Upper lobe of right lung (tissue), 1 donor: Measurements from ENCODE around the gene SLC7A8. TPM values are rescaled to one million over a fixed set of nuclear protein-coding genes. Genes with fewer than 3 reads are reported as not detected.

Source experiments
- ATAC-seq: fragments of 200-7000 bp; cut with Tn5 transposase; one replicate; pipeline ENCODE4 v1.9.1; 2020; ENCODE audit warnings: mild to moderate bottlenecking, moderate library complexity
- DNase-seq: peaks from one replicate; pipeline ENCODE4 v3.0.0-alpha.2; 2020
- H3K27ac ChIP-seq: fragments of 200-600 bp; one replicate; pipeline ENCODE4 v1.8.0; 2022
- H3K27me3 ChIP-seq: fragments of 200-600 bp; one replicate; pipeline ENCODE4 v1.8.0; 2022; ENCODE audit warnings: mild to moderate bottlenecking
- H3K36me3 ChIP-seq: fragments of 200-600 bp; one replicate; pipeline ENCODE4 v1.8.0; 2022
- H3K4me1 ChIP-seq: fragments of 200-600 bp; one replicate; pipeline ENCODE4 v1.8.0; 2022
- H3K4me3 ChIP-seq: fragments of 200-600 bp; one replicate; pipeline ENCODE4 v1.8.0; 2022; ENCODE audit warnings: mild to moderate bottlenecking
- H3K9me3 ChIP-seq: fragments of 200-600 bp; one replicate; pipeline ENCODE4 v1.8.0; 2022
- intact Hi-C: fragments of 100-400 bp; cut with DNase I; formaldehyde crosslinking; loops from one replicate; pipeline ENCODE4 v1.11.0; 2022
- total RNA-seq: library from RNA; stranded (reverse); fragmentation: NEBNext Ultra II Directional; extraction: Animal tissue kit (Norgen Biotek cat#: 25700); gene quantifications from one replicate; pipeline ENCODE4 v1.2.1, GENCODE V29; 2021
- TF ChIP-seq, protein P1 (sequence below): fragments of 200-600 bp; IDR thresholded peaks from one replicate; pipeline ENCODE4 v1.8.0; 2022; ENCODE audit warnings: antibody characterized with exemption
- donor health status: DM: no; HTN: yes; CAD: no; lungs with severe emphysema.

Gene SLC7A8
- total RNA-seq, 1 donor from 2014 or later, result 49.8 TPM

DNA sequence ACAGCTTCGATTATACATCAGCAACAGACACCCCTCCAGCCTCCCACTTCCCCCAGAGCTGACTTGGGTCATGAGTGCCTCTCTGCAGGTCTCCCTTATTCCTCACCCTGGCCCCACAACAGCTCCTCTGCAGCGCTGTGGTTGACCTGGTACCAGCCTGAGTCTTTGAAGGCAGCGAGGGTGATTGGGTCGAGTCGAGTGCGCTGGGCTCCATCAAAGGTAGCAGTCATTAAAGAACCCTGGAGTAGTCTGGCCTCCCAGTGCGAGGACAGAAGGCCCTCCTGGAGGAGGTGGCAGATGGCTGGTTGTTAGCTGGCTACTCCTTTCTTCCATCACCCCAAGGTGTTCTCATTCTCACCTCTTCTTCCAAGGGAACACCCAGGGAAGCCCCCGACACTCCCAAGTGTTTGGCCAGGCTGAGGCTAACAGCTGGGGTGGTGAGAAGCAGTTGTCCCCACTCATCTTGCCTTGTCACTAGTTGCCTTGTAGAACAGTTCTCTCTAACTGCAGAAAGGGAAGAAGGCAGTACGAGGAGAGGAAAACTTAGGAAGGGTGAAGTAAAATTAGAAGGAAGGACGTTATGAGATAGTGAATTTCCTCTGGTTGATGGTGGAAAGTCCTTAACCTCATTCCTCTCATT is 81.4 kb downstream of the SLC7A8 start:
- TF ChIP-seq, protein P1, sequence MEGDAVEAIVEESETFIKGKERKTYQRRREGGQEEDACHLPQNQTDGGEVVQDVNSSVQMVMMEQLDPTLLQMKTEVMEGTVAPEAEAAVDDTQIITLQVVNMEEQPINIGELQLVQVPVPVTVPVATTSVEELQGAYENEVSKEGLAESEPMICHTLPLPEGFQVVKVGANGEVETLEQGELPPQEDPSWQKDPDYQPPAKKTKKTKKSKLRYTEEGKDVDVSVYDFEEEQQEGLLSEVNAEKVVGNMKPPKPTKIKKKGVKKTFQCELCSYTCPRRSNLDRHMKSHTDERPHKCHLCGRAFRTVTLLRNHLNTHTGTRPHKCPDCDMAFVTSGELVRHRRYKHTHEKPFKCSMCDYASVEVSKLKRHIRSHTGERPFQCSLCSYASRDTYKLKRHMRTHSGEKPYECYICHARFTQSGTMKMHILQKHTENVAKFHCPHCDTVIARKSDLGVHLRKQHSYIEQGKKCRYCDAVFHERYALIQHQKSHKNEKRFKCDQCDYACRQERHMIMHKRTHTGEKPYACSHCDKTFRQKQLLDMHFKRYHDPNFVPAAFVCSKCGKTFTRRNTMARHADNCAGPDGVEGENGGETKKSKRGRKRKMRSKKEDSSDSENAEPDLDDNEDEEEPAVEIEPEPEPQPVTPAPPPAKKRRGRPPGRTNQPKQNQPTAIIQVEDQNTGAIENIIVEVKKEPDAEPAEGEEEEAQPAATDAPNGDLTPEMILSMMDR, result no peak
- Histone ChIP-seq H3K4me1 (peaks cover 26% of the 10 kb centered on the region), H3K4me3 (no peak overlapping the region), H3K36me3 (peaks cover 20% of the 10 kb centered on the region), H3K9me3 (no peaks in the 10 kb centered on the region), H3K27ac (no peak overlapping the region), H3K27me3 (no peaks in the 10 kb centered on the region)
- DNase-seq (no peak), ATAC-seq (no peak)
- intact Hi-C loops, result no loop called here

DNA sequence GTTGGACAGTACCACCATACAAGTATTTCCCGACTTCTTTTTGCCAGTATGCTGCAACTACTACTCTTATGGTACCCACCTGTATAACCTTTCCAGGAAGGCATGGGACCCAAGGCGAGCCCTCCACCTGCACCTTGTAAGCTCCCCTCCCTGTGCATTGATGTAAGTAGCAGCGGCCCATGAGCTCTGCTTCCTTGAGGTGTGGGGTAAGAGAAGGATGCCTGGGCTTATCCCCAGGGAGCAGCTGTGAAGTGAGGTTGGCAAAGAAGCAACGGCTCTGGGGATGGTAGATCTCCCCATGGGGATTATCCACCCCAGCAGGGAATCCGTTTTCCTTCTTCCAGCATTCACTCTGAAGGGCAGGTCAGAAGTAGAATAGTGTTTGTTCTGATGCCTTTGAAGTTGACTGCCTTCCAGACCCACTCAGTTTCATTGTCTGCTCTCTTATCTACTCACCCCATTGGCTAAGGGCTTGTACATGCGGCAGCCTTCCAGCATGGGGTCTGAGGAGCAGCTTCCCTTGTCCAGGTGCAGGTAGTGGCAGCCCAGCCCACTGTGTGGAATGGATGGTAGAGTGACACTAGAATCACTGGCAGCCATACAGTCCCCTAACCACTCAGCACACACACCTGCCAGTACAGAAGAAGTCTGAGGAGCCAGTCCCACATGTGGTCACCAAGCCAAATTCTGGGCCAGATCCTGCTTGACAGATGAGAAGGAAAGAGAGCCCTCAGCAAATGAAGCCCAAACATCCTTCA is 82.1 kb downstream of the SLC7A8 start:
- H3K27ac ChIP-seq, result no peak overlapping the region
- no peaks in the 10 kb centered on the region for H3K9me3 ChIP-seq
- intact Hi-C loops, result no loop called here
- ATAC-seq, result no peak
- TF ChIP-seq, protein P1, result no peak
- peaks cover 33% of the 10 kb centered on the region for H3K4me1 ChIP-seq
- no peaks in the 10 kb centered on the region for H3K27me3 ChIP-seq
- H3K4me3 ChIP-seq, result no peak overlapping the region
- H3K36me3 ChIP-seq, result peaks cover 20% of the 10 kb centered on the region
- no peak for DNase-seq

DNA sequence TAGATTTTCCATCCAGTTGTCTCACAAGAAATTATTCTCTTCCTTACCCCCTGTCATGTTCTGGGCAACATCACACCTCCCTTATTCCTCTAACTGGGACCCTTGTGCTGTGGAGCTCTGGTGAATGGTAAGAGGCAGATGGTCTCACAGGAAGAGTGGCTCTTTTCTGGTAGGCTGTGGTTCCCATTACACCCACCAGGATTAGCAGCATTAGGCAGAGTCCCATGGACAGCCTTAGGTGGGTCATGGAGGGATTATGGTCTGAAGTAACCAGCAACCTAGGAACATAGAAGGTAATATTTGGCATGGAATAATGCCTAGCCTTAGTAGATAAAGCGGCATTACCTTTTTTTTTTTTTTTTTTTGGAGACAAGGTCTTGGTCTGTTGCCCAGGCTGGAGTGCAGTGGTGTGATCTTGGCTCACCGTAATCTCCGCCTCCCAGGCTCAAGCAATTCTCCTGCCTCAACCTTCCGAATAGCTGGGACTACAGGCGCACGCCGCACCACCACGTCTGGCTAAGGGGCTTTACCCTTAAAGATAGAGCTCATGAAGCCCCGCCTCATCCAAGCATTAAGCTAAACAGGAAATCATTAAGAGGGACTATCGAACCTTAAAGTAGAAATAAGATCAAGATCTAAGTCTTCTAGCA is 84.1 kb downstream of the SLC7A8 start:
- intact Hi-C loops, result no loop called here
- DNase-seq, result no peak
- H3K27ac ChIP-seq, result peak overlapping the region; percentile 34
- TF ChIP-seq, protein P1, result no peak
- H3K27me3 ChIP-seq, result no peaks in the 10 kb centered on the region
- H3K4me3 ChIP-seq, result no peak overlapping the region
- H3K4me1 ChIP-seq, result peaks cover 33% of the 10 kb centered on the region
- peaks cover 20% of the 10 kb centered on the region for H3K36me3 ChIP-seq
- no peaks in the 10 kb centered on the region for H3K9me3 ChIP-seq
- ATAC-seq, result no peak

DNA sequence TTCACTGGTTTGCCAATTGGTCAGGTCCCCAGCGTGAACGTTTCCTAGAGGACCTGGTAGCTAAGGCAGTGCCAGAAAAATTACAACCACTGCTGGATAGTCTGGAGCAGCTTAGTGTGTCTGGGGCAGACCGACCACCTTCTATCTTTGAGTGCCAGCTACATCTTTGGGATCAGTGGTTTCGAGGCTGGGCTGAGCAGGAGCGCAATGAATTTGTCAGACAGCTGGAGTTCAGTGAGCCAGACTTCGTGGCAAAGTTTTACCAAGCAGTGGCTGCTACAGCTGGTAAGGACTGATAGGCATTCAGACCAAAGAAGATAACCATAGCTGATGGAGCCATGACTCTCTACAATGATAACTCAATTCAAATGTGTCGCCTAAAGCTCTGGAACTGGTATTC is 85.7 kb downstream of the SLC7A8 start:
- H3K4me1 ChIP-seq, result peaks cover 45% of the 10 kb centered on the region
- intact Hi-C loops, result no loop called here
- H3K9me3 ChIP-seq, result no peaks in the 10 kb centered on the region
- no peak overlapping the region for H3K4me3 ChIP-seq
- H3K27ac ChIP-seq, result no peak overlapping the region
- DNase-seq (no peak), ATAC-seq (no peak)
- H3K36me3 ChIP-seq, result peaks cover 24% of the 10 kb centered on the region
- TF ChIP-seq, protein P1, result no peak
- no peaks in the 10 kb centered on the region for H3K27me3 ChIP-seq

DNA sequence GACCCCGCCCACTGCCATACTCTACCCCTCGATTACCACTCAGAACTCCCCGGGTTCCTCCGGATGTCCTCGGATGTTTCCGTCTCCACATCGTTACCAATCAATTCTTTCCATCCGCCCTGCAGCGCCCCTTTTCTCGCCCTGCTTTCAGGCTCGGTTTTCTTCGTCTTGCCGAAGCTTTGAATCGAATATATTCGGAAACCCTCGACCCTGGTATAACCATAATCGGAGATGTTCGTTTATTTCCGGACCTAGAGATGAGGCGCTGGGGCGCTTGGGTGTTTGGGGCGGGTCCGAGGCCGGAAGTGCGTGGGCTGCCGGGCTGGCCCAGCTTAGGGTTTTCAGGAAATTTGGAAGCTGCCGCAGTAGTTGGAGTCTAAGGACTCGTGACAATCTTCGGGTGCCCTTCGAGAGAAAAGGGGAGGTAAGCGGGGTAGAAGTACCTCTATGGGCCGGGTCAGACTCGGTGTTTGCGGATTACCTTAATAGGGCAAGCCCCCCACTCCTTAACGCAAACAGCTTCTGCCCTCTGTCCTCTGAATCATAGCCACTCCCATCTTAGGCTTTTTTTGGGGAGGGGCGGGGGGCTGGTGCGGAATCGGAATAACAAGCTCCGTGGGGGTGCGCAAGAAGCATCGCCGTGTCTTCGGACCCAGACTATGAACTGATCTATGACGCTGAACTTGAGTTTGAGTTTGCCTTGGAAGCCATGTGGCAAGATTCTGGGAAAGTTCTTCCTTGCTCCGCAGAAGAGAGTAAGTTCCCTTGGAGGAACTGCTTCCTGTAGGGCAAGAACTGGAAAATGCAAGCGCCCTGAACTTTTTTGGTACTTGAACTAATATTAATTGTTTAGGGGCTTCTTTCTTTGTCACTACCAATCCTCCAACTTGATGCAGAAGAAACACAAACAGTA is 88.0 kb downstream of the SLC7A8 start, which contains the start of gene C14orf119:
C14orf119 (plus strand) TSS at position 310 of the 913 bp plus-strand sequence. CDS start 2,154 bp downstream, outside the sequence.
- peak within 1 kb of the TSS; percentile 87 for H3K4me3 ChIP-seq
- DNase-seq (peak; percentile 96), ATAC-seq (peak; percentile 95)
- H3K27me3 ChIP-seq, result no peaks in the 10 kb centered on the region
- TF ChIP-seq, protein P1, result no peak
- H3K9me3 ChIP-seq, result no peaks in the 10 kb centered on the region
- H3K36me3 ChIP-seq, result peaks cover 48% of the 10 kb centered on the region
- peaks cover 46% of the 10 kb centered on the region for H3K4me1 ChIP-seq
- intact Hi-C loops, result no loop called here
- peak within 1 kb of the TSS; percentile 94 for H3K27ac ChIP-seq
